B cell (primary cell): ENCODE data around the gene C14orf180.

Experiments used
- CTCF ChIP-seq: fragments of 200-600 bp; IDR thresholded peaks from one replicate; pipeline ENCODE4 v1.8.0; 2022; ENCODE audit warnings: antibody characterized with exemption, mild to moderate bottlenecking
- EZH2 ChIP-seq: IDR thresholded peaks from 2 replicates; pipeline ENCODE4 v1.6.1; 2012; ENCODE audit warnings: borderline replicate concordance, low read depth, mild to moderate bottlenecking, moderate library complexity, low read length; ENCODE audit not compliant: insufficient read depth, poor library complexity, severe bottlenecking

- no peak for TF ChIP-seq CTCF
- TF ChIP-seq EZH2 = no peak
Observed at GRCh38 chr14:104597576-104597975, 18.0 kb downstream of the C14orf180 start.
